ENCODE measurements around the gene JUP. TPM values are rescaled to one million over a fixed set of nuclear protein-coding genes. Genes with fewer than 3 reads are reported as not detected.

Gene JUP
- polyA plus RNA-seq, 1 donor from 2014 or later = 46.1 TPM

GRCh38 chr17:41717408-41718286, 68.9 kb downstream of the JUP start:
- no peak overlapping the region for H3K4me3 ChIP-seq (ENCODE audit: low read length)
- H3K27ac ChIP-seq (ENCODE audit: low read length) = no peak overlapping the region
- TF ChIP-seq EP300 (conservative IDR thresholded peaks at IDR 0.05; ENCODE audit: poor library complexity, severe bottlenecking) (no peak), REST (IDR thresholded peaks at IDR 0.05; ENCODE audit: borderline replicate concordance) (no peak), SMC3 (conservative IDR thresholded peaks at IDR 0.05; ENCODE audit: poor library complexity) (no peak), EZH2 (IDR thresholded peaks at IDR 0.05; ENCODE audit: borderline replicate concordance, insufficient read depth, low read length, poor library complexity, severe bottlenecking) (no peak), MXI1 (conservative IDR thresholded peaks at IDR 0.05; ENCODE audit: poor library complexity, severe bottlenecking) (no peak), RAD21 (conservative IDR thresholded peaks at IDR 0.05) (no peak), TAF1 (IDR thresholded peaks at IDR 0.05; ENCODE audit: low read depth) (no peak), POLR2AphosphoS5 (IDR thresholded peaks at IDR 0.05) (no peak)
- TF ChIP-seq, protein P1, sequence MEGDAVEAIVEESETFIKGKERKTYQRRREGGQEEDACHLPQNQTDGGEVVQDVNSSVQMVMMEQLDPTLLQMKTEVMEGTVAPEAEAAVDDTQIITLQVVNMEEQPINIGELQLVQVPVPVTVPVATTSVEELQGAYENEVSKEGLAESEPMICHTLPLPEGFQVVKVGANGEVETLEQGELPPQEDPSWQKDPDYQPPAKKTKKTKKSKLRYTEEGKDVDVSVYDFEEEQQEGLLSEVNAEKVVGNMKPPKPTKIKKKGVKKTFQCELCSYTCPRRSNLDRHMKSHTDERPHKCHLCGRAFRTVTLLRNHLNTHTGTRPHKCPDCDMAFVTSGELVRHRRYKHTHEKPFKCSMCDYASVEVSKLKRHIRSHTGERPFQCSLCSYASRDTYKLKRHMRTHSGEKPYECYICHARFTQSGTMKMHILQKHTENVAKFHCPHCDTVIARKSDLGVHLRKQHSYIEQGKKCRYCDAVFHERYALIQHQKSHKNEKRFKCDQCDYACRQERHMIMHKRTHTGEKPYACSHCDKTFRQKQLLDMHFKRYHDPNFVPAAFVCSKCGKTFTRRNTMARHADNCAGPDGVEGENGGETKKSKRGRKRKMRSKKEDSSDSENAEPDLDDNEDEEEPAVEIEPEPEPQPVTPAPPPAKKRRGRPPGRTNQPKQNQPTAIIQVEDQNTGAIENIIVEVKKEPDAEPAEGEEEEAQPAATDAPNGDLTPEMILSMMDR (IDR thresholded peaks at IDR 0.05; ENCODE audit: poor library complexity, severe bottlenecking) = no peak
- H2AFZ ChIP-seq (ENCODE audit: low read depth, low read length) = no peak overlapping the region
- no peaks in the 10 kb centered on the region for H3K36me3 ChIP-seq (ENCODE audit: insufficient read depth, low read length)
- no peaks in the 10 kb centered on the region for H4K20me1 ChIP-seq (ENCODE audit: insufficient read depth)
- no peaks in the 10 kb centered on the region for H3K79me2 ChIP-seq (replicated peaks; ENCODE audit: insufficient read depth, low read length)
- H3K4me2 ChIP-seq (ENCODE audit: low read length) = no peak overlapping the region
- no peaks in the 10 kb centered on the region for H3F3A ChIP-seq (ENCODE audit: insufficient read depth, low read length, poor library complexity, severe bottlenecking)
- H3K27me3 ChIP-seq (ENCODE audit: insufficient read depth, low read depth, low read length) = no peaks in the 10 kb centered on the region
- no peak overlapping the region for H3K9ac ChIP-seq (ENCODE audit: low read length)
- H3K9me2 ChIP-seq (ENCODE audit: insufficient read depth, low read length) = no peaks in the 10 kb centered on the region
- H3K9me3 ChIP-seq (ENCODE audit: low read length) = no peaks in the 10 kb centered on the region

GRCh38 chr17:41711669-41712400, 74.7 kb downstream of the JUP start, which contains the start of gene GAST:
Gene GAST, plus strand, starts transcription at chr17:41712331. Its CDS starts 3,106 bp downstream, at chr17:41715437.
- Histone ChIP-seq H3K27ac (ENCODE audit: low read length) (peak within 1 kb of the TSS; percentile 71), H3K9me3 (ENCODE audit: low read length) (no peaks in the 10 kb centered on the region), H3K27me3 (ENCODE audit: insufficient read depth, low read depth, low read length) (no peaks in the 10 kb centered on the region), H2AFZ (ENCODE audit: low read depth, low read length) (no peak within 1 kb of the TSS), H3F3A (ENCODE audit: insufficient read depth, low read length, poor library complexity, severe bottlenecking) (no peaks in the 10 kb centered on the region), H3K9me2 (ENCODE audit: insufficient read depth, low read length) (no peaks in the 10 kb centered on the region), H3K4me2 (ENCODE audit: low read length) (peak within 1 kb of the TSS; percentile 73), H3K4me3 (ENCODE audit: low read length) (peak within 1 kb of the TSS; percentile 52), H3K36me3 (ENCODE audit: insufficient read depth, low read length) (no peaks in the 10 kb centered on the region), H3K9ac (ENCODE audit: low read length) (peak within 1 kb of the TSS; percentile 4), H3K79me2 (replicated peaks; ENCODE audit: insufficient read depth, low read length) (no peaks in the 10 kb centered on the region), H4K20me1 (ENCODE audit: insufficient read depth) (no peaks in the 10 kb centered on the region)
- no peak for TF ChIP-seq EP300 (conservative IDR thresholded peaks at IDR 0.05; ENCODE audit: poor library complexity, severe bottlenecking)
- TF ChIP-seq REST (IDR thresholded peaks at IDR 0.05; ENCODE audit: borderline replicate concordance) = no peak
- no peak for TF ChIP-seq EZH2 (IDR thresholded peaks at IDR 0.05; ENCODE audit: borderline replicate concordance, insufficient read depth, low read length, poor library complexity, severe bottlenecking)
- no peak for TF ChIP-seq MXI1 (conservative IDR thresholded peaks at IDR 0.05; ENCODE audit: poor library complexity, severe bottlenecking)
- no peak for TF ChIP-seq RAD21 (conservative IDR thresholded peaks at IDR 0.05)
- TF ChIP-seq POLR2AphosphoS5 (IDR thresholded peaks at IDR 0.05) = no peak

Data from neural cell (in vitro differentiated cells).